Ureter (tissue), 1 donor: Measurements from ENCODE around the gene ACP4. TPM values are rescaled to one million over a fixed set of nuclear protein-coding genes. Genes with fewer than 3 reads are reported as not detected.
"Not testable (repeated sequence)": the region's sequence is repeated elsewhere in the genome, so short reads cannot be mapped to it uniquely, and the experiment has no call there.

ENCODE experiments used
- DNase-seq: peaks from one replicate; pipeline ENCODE4 v3.0.0-alpha.2; 2020; ENCODE audit warnings: low spot score
- total RNA-seq: library from RNA; stranded (reverse); gene quantifications from one replicate; pipeline ENCODE4 v1.2.4, GENCODE V29; 2023
- donor health status: DM: yes; HTN: yes; CAD: no.

Gene ACP4
- total RNA-seq, 1 donor from 2014 or later, result not detected

GRCh38 chr19:50777261-50777660 is 13.0 kb upstream of the ACP4 start:
- no peak for DNase-seq

GRCh38 chr19:50777830-50778303 is 12.3 kb upstream of the ACP4 start:
- no peak for DNase-seq

- no peak for DNase-seq
Measured at GRCh38 chr19:50778906-50779430, 11.2 kb upstream of the ACP4 start.

- DNase-seq, result no peak
Measured at GRCh38 chr19:50779504-50780457, 10.4 kb upstream of the ACP4 start.

- no peak for DNase-seq
Measured at GRCh38 chr19:50780753-50781435, 9.3 kb upstream of the ACP4 start.

- not testable (repeated sequence) for DNase-seq
Measured at GRCh38 chr19:50783848-50784152, 6.4 kb upstream of the ACP4 start.

- no peak for DNase-seq
Measured at GRCh38 chr19:50784710-50785109, 5.5 kb upstream of the ACP4 start.

GRCh38 chr19:50785329-50785728 is 4.9 kb upstream of the ACP4 start:
- no peak for DNase-seq

- DNase-seq, result no peak
Measured at GRCh38 chr19:50790922-50791467, 780 bp downstream of the ACP4 start.

GRCh38 chr19:50791594-50792271 is 1.5 kb downstream of the ACP4 start:
- DNase-seq, result no peak

GRCh38 chr19:50792272-50793250 is 2.3 kb downstream of the ACP4 start:
- no peak for DNase-seq

GRCh38 chr19:50793558-50794065 is 3.4 kb downstream of the ACP4 start:
- DNase-seq, result no peak

- DNase-seq, result no peak
Measured at GRCh38 chr19:50794074-50794875, 4.1 kb downstream of the ACP4 start.

GRCh38 chr19:50794876-50795663 is 4.9 kb downstream of the ACP4 start:
- no peak for DNase-seq

GRCh38 chr19:50795664-50796073 is 5.5 kb downstream of the ACP4 start:
- no peak for DNase-seq

- DNase-seq, result no peak
Measured at GRCh38 chr19:50796128-50796633, 6.0 kb downstream of the ACP4 start.

GRCh38 chr19:50796634-50797428 is 6.6 kb downstream of the ACP4 start:
- DNase-seq, result no peak

- no peak for DNase-seq
Measured at GRCh38 chr19:50797429-50797780, 7.2 kb downstream of the ACP4 start.
